Ramos (cell line): ENCODE results near the gene SLC9A7.

ENCODE experiments used
- in situ Hi-C: fragments of 300-500 bp; cut with MboI; formaldehyde crosslinking; loops from one replicate; pipeline ENCODE4 v1.14.3; 2022; ENCODE audit warnings: low sequenced_read_pairs; ENCODE audit not compliant: unreplicated experiment

Gene SLC9A7

GRCh38 chrX:46624090-46624786 is 134.7 kb downstream of the SLC9A7 start:
- in situ Hi-C loops: no loop called here

- in situ Hi-C loops: no loop called here
These were observed 137.3 kb downstream of the SLC9A7 start for GRCh38 chrX:46621572-46621971.

- in situ Hi-C loops: no loop called here
These were observed 138.4 kb downstream of the SLC9A7 start for GRCh38 chrX:46620505-46620904.

- in situ Hi-C loops: no loop called here
These were observed 140.0 kb downstream of the SLC9A7 start for GRCh38 chrX:46618947-46619346.

- in situ Hi-C loops: no loop called here
These were observed 141.0 kb downstream of the SLC9A7 start for GRCh38 chrX:46617906-46618305.

GRCh38 chrX:46611658-46612362 is 147.1 kb downstream of the SLC9A7 start:
- in situ Hi-C loops: no loop called here

- in situ Hi-C loops: no loop called here
These were observed 148.8 kb downstream of the SLC9A7 start for GRCh38 chrX:46610070-46610658.

- in situ Hi-C loops: no loop called here
These were observed 151.0 kb downstream of the SLC9A7 start for GRCh38 chrX:46607916-46608315.

GRCh38 chrX:46602468-46603102 is 156.3 kb downstream of the SLC9A7 start:
- in situ Hi-C loops: no loop called here

GRCh38 chrX:46601283-46601682 is 157.6 kb downstream of the SLC9A7 start:
- in situ Hi-C loops: no loop called here

GRCh38 chrX:46599051-46599560 is 159.8 kb downstream of the SLC9A7 start:
- in situ Hi-C loops: no loop called here

- in situ Hi-C loops: no loop called here
These were observed 161.1 kb downstream of the SLC9A7 start for GRCh38 chrX:46597771-46598170.

- in situ Hi-C loops: no loop called here
These were observed 161.7 kb downstream of the SLC9A7 start for GRCh38 chrX:46597208-46597607.

- in situ Hi-C loops: no loop called here
These were observed 163.8 kb downstream of the SLC9A7 start for GRCh38 chrX:46595084-46595483.

- in situ Hi-C loops: no loop called here
These were observed 168.8 kb downstream of the SLC9A7 start for GRCh38 chrX:46589977-46590723.

GRCh38 chrX:46588263-46588662 is 170.7 kb downstream of the SLC9A7 start:
- in situ Hi-C loops: no loop called here

GRCh38 chrX:46587753-46588171 is 171.2 kb downstream of the SLC9A7 start:
- in situ Hi-C loops: no loop called here

- in situ Hi-C loops: no loop called here
These were observed 171.8 kb downstream of the SLC9A7 start for GRCh38 chrX:46587158-46587557.

GRCh38 chrX:46584736-46585135 is 174.2 kb downstream of the SLC9A7 start:
- in situ Hi-C loops: no loop called here

- in situ Hi-C loops: no loop called here
These were observed 176.0 kb downstream of the SLC9A7 start for GRCh38 chrX:46582966-46583365.
